ENCODE data around the gene IFIT3.

DNA sequence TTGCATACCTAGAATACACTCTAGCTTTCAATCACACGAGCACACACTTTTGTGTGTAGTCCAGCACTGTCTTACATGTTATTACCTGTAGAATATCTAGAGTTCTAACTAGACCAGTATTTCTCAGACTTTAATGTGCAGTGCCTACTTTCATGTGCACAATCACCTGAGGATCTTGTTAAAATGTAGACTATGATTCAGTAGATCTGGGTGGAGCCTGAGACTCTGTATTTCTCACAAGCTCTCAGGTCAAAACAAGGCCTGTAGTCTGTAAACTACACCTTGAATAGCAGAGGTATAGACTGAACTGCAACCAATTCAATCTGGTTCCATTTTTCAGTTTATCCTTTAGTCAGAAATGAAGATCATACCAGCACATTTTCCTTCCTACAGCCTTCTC lies 14.8 kb upstream of the IFIT3 start:
- TF ChIP-seq, protein P1, sequence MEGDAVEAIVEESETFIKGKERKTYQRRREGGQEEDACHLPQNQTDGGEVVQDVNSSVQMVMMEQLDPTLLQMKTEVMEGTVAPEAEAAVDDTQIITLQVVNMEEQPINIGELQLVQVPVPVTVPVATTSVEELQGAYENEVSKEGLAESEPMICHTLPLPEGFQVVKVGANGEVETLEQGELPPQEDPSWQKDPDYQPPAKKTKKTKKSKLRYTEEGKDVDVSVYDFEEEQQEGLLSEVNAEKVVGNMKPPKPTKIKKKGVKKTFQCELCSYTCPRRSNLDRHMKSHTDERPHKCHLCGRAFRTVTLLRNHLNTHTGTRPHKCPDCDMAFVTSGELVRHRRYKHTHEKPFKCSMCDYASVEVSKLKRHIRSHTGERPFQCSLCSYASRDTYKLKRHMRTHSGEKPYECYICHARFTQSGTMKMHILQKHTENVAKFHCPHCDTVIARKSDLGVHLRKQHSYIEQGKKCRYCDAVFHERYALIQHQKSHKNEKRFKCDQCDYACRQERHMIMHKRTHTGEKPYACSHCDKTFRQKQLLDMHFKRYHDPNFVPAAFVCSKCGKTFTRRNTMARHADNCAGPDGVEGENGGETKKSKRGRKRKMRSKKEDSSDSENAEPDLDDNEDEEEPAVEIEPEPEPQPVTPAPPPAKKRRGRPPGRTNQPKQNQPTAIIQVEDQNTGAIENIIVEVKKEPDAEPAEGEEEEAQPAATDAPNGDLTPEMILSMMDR (conservative IDR thresholded peaks at IDR 0.05 in 1 of 2, IDR thresholded peaks at IDR 0.05 in 1 of 2; ENCODE audit: extremely low read depth in 1 of 2, insufficient read depth in 1 of 2, low read depth in 1 of 2, low read length in 2 of 2) = no peak
- no peak for TF ChIP-seq EZH2 (IDR thresholded peaks at IDR 0.05; ENCODE audit: borderline replicate concordance, low read length)

All from mammary epithelial cell (primary cell).